Measurements from ENCODE around the gene CDYL.

CDYL gene

DNA sequence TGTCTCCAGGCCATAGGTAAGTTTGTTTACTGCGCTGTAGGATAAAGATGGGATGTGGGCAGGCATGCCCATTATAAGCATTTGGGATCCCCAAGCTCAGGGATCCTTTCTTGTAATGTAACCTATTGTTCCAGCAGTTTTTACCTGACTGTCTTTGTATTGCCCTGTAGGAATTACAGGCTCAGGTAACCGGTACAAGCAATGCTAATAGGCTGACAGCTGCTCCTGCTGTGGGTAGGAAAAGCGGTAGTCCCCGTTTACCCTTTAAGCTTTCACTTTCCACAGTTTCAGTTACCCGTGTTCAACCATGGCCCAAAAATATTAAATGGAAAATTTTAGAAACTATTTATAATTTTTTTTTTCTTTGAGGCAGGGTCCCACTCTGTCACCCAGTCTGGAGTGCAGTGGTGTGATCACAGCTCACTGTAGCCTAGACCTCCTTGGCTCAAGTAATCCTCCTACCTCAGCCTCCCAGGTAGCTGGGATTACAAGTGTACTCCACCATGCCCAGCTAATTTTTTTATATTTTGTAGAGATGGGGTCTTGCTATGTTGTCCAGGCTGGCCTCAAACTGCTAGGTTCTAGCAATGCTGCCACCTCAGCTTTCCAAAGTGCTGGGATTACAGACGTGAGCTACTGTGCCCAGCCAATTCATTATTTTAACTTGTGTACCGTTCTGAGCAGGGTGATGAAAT lies 108.6 kb downstream of the CDYL start:
- Histone ChIP-seq H3K4me3 (no peak overlapping the region), H3K4me1 (peaks cover 0 to 6% (median 1%) of the 10 kb centered on the region in 4 donors), H3K27ac (no peak overlapping the region), H3K36me3 (no peaks in the 10 kb centered on the region), H3K27me3 (no peaks in the 10 kb centered on the region), H3K9me3 (peaks cover 0 to 6% (median 0%) of the 10 kb centered on the region in 3 donors)
- intact Hi-C loops (cut with DNase I; ENCODE audit: low total_unique reads), result no loop called here
- no peak for TF ChIP-seq CTCF (IDR thresholded peaks at IDR 0.05)
- DNase-seq, result no peak

- DNase-seq, result no peak
- H3K4me1 ChIP-seq, result peaks cover 0 to 12% (median 2%) of the 10 kb centered on the region in 4 donors
- H3K27ac ChIP-seq, result no peak overlapping the region
- no peak for TF ChIP-seq CTCF (IDR thresholded peaks at IDR 0.05)
- H3K4me3 ChIP-seq, result no peak overlapping the region
- no peaks in the 10 kb centered on the region for H3K36me3 ChIP-seq
- no peaks in the 10 kb centered on the region for H3K27me3 ChIP-seq
- intact Hi-C loops (cut with DNase I; ENCODE audit: low total_unique reads), result no loop called here
- peaks cover 0 to 6% (median 0%) of the 10 kb centered on the region in 3 donors for H3K9me3 ChIP-seq
Measured at GRCh38 chr6:4885341-4885933, 109.2 kb downstream of the CDYL start.

GRCh38 chr6:4888841-4889240 lies 112.6 kb downstream of the CDYL start:
- H3K27ac ChIP-seq, result no peak overlapping the region
- intact Hi-C loops (cut with DNase I; ENCODE audit: low total_unique reads), result no loop called here
- H3K4me1 ChIP-seq, result peaks cover 0 to 13% (median 2%) of the 10 kb centered on the region in 4 donors
- H3K9me3 ChIP-seq, result peaks cover 0 to 6% (median 0%) of the 10 kb centered on the region in 3 donors
- H3K27me3 ChIP-seq, result no peaks in the 10 kb centered on the region
- TF ChIP-seq CTCF (IDR thresholded peaks at IDR 0.05), result no peak
- no peak for DNase-seq
- H3K36me3 ChIP-seq, result peaks cover 11 to 21% (median 16%) of the 10 kb centered on the region in 3 donors
- no peak overlapping the region for H3K4me3 ChIP-seq

- intact Hi-C loops (cut with DNase I; ENCODE audit: low total_unique reads), result no loop called here
- TF ChIP-seq CTCF (IDR thresholded peaks at IDR 0.05), result no peak
- H3K27ac ChIP-seq, result no peak overlapping the region
Measured at GRCh38 chr6:4889701-4890100, 113.5 kb downstream of the CDYL start.

DNA sequence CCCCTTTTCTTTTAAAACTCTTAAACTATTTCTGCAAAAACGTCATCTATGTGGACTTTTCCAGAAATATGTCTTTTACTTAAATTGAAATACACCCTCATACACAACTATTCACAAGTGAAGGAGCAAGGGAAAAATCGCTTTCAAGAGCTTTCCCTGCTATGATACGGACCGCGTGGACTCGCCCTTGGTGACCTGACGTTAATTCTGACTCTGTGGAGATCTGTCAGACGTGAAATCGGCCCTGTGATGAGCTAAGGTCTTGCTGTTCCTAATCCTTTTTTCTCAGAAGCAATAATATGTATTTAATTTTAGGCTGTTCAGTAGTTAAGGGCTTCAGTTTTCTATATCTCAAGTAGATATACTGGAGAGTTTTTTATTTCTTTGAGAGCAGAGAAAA lies 114.0 kb downstream of the CDYL start:
- Histone ChIP-seq H3K27me3 (no peaks in the 10 kb centered on the region), H3K4me1 (peaks cover 0 to 13% (median 2%) of the 10 kb centered on the region in 4 donors), H3K27ac (no peak overlapping the region), H3K4me3 (no peak overlapping the region), H3K36me3 (peaks cover 16 to 28% (median 19%) of the 10 kb centered on the region in 3 donors), H3K9me3 (peaks cover 0 to 6% (median 0%) of the 10 kb centered on the region in 3 donors)
- intact Hi-C loops (cut with DNase I; ENCODE audit: low total_unique reads), result no loop called here
- DNase-seq, result no peak
- TF ChIP-seq CTCF (IDR thresholded peaks at IDR 0.05), result no peak

More at GRCh38 chr6:4889701-4890100, 113.5 kb downstream of the CDYL start:
- Histone ChIP-seq H3K9me3 (peaks cover 0 to 6% (median 0%) of the 10 kb centered on the region in 3 donors), H3K27me3 (no peaks in the 10 kb centered on the region), H3K36me3 (peaks cover 16 to 28% (median 19%) of the 10 kb centered on the region in 3 donors), H3K4me3 (no peak overlapping the region), H3K4me1 (peaks cover 0 to 13% (median 2%) of the 10 kb centered on the region in 4 donors)
- DNase-seq, result no peak
